Vagina (tissue), 2 donors: ENCODE data around the gene DDO.
"Not testable (repeated sequence)": the region's sequence is repeated elsewhere in the genome, so short reads cannot be mapped to it uniquely, and the experiment has no call there.

ENCODE experiments used
- CTCF ChIP-seq, 3 experiments: fragments of 450-650 bp in 2 of 3; fragments of 200-600 bp in 1 of 3; sonication (generic) in 1 of 3; IDR thresholded peaks; one replicate each; pipeline ENCODE4 v1.5.1; 2017 to 2019; ENCODE audit warnings: antibody characterized with exemption in 3 of 3, mild to moderate bottlenecking in 2 of 3, moderate library complexity in 2 of 3
- POLR2AphosphoS5 ChIP-seq, 2 donors: sonication (generic); formaldehyde crosslinking; IDR thresholded peaks; one replicate each; pipeline ENCODE4 v1.9.0; 2017; ENCODE audit warnings: antibody characterized with exemption in 2 of 2, mild to moderate bottlenecking in 2 of 2, low read depth in 1 of 2; ENCODE audit not compliant: insufficient read depth in 1 of 2

DNA sequence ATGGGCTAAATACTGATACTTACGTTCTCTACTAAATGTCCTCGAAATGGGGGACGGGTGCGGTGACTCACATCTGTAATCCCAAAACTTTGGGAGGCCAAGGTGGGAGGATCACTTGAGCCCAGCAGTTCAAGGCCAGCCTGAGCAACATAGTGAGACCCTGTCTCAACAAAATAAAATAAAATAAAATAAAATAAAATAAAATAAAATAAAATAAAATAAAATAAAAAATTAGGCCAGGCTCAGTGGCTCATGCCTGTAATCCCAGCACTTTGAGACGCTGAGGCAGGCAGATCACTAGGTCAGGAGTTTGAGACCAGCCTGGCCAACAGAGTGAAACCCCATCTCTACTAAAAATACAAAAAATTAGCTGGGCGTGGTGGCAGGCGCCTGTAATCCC is 64.8 kb downstream of the DDO start:
- TF ChIP-seq CTCF (IDR thresholded peaks at IDR 0.05); POLR2AphosphoS5 (IDR thresholded peaks at IDR 0.05; ENCODE audit: insufficient read depth in 1 of 2, low read depth in 1 of 2): not testable (repeated sequence)
